Astrocyte (in vitro differentiated cells and primary cell): ENCODE results near the gene JOSD2. TPM values are rescaled to one million over a fixed set of nuclear protein-coding genes. Genes with fewer than 3 reads are reported as not detected.

Experiments
- DNase-seq: peaks from one replicate; pipeline ENCODE4 v3.0.0-alpha.2; 2010; ENCODE audit warnings: low read depth
- FAIRE-seq: peaks from 2 replicates; lab custom pipeline; 2011; peaks lifted over from hg19 to GRCh38; lab: Jason Lieb, UNC
- H2AFZ ChIP-seq: 2 replicates; pipeline ENCODE4 v1.6.0; 2012; ENCODE audit warnings: low read depth, low read length, inconsistent platforms
- H3K27ac ChIP-seq: 2 replicates; pipeline ENCODE4 v1.5.1; 2011; ENCODE audit warnings: low read depth, low read length, inconsistent platforms
- H3K27me3 ChIP-seq: 2 replicates; pipeline ENCODE4 v1.6.0; 2011; ENCODE audit warnings: low read length, inconsistent platforms; ENCODE audit not compliant: insufficient read depth
- H3K36me3 ChIP-seq: 2 replicates; pipeline ENCODE4 v1.5.1; 2011; ENCODE audit warnings: low read length, inconsistent platforms; ENCODE audit not compliant: insufficient read depth
- H3K4me1 ChIP-seq: 2 replicates; pipeline ENCODE4 v1.5.1; 2011; ENCODE audit warnings: low read length, inconsistent platforms; ENCODE audit not compliant: insufficient read depth
- H3K4me2 ChIP-seq: 2 replicates; pipeline ENCODE4 v1.6.0; 2012; ENCODE audit warnings: low read length, inconsistent platforms
- H3K4me3 ChIP-seq: 2 replicates; pipeline ENCODE4 v1.5.1; 2011; ENCODE audit warnings: low read depth, mild to moderate bottlenecking, low read length, inconsistent platforms; ENCODE audit not compliant: insufficient read depth
- H3K79me2 ChIP-seq: 2 replicates; pipeline ENCODE4 v1.6.0; 2012; ENCODE audit warnings: mild to moderate bottlenecking, low read length, inconsistent platforms; ENCODE audit not compliant: insufficient read depth
- H3K9ac ChIP-seq: 2 replicates; pipeline ENCODE4 v1.6.0; 2012; ENCODE audit warnings: mild to moderate bottlenecking, low read length, inconsistent platforms
- H3K9me3 ChIP-seq: 2 replicates; pipeline ENCODE4 v1.5.1; 2012; ENCODE audit warnings: low read depth, mild to moderate bottlenecking, low read length, inconsistent platforms; ENCODE audit not compliant: insufficient read depth
- H4K20me1 ChIP-seq: 2 replicates; pipeline ENCODE4 v1.6.0; 2012; ENCODE audit warnings: low read length, inconsistent platforms; ENCODE audit not compliant: insufficient read depth
- H3K27ac Mint-ChIP-seq: one replicate; pipeline ENCODE4 v1.8.0; 2021; ENCODE audit warnings: mild to moderate bottlenecking, mixed read lengths; ENCODE audit not compliant: unreplicated experiment
- H3K27me3 Mint-ChIP-seq: one replicate; pipeline ENCODE4 v1.8.0; 2021; ENCODE audit warnings: low read depth, mixed read lengths; ENCODE audit not compliant: unreplicated experiment
- H3K36me3 Mint-ChIP-seq: one replicate; pipeline ENCODE4 v1.8.0; 2021; ENCODE audit warnings: low read depth, mixed read lengths; ENCODE audit not compliant: unreplicated experiment
- H3K4me1 Mint-ChIP-seq: one replicate; pipeline ENCODE4 v1.8.0; 2021; ENCODE audit warnings: low read depth, mixed read lengths; ENCODE audit not compliant: unreplicated experiment
- H3K4me3 Mint-ChIP-seq: one replicate; pipeline ENCODE4 v1.8.0; 2021; ENCODE audit warnings: mild to moderate bottlenecking, moderate library complexity, mixed read lengths; ENCODE audit not compliant: unreplicated experiment
- H3K9me3 Mint-ChIP-seq: one replicate; pipeline ENCODE4 v1.8.0; 2021; ENCODE audit warnings: mild to moderate bottlenecking, mixed read lengths; ENCODE audit not compliant: unreplicated experiment
- EZH2 ChIP-seq: IDR thresholded peaks from 2 replicates; pipeline ENCODE4 v1.6.1; 2012; ENCODE audit warnings: mild to moderate bottlenecking, low read length, inconsistent platforms; ENCODE audit not compliant: insufficient read depth
- total RNA-seq: library from RNA; stranded (reverse); gene quantifications from 2 replicates; pipeline ENCODE4 v1.2.1, GENCODE V29; 2021
- TF ChIP-seq, protein P1 (sequence below): IDR thresholded peaks from 2 replicates; pipeline ENCODE4 v1.5.1; 2011; ENCODE audit warnings: low read depth, mild to moderate bottlenecking, inconsistent platforms, low read length, moderate library complexity; ENCODE audit not compliant: insufficient read depth

The JOSD2 gene
- total RNA-seq, 1 donor from 2014 or later = not detected

DNA sequence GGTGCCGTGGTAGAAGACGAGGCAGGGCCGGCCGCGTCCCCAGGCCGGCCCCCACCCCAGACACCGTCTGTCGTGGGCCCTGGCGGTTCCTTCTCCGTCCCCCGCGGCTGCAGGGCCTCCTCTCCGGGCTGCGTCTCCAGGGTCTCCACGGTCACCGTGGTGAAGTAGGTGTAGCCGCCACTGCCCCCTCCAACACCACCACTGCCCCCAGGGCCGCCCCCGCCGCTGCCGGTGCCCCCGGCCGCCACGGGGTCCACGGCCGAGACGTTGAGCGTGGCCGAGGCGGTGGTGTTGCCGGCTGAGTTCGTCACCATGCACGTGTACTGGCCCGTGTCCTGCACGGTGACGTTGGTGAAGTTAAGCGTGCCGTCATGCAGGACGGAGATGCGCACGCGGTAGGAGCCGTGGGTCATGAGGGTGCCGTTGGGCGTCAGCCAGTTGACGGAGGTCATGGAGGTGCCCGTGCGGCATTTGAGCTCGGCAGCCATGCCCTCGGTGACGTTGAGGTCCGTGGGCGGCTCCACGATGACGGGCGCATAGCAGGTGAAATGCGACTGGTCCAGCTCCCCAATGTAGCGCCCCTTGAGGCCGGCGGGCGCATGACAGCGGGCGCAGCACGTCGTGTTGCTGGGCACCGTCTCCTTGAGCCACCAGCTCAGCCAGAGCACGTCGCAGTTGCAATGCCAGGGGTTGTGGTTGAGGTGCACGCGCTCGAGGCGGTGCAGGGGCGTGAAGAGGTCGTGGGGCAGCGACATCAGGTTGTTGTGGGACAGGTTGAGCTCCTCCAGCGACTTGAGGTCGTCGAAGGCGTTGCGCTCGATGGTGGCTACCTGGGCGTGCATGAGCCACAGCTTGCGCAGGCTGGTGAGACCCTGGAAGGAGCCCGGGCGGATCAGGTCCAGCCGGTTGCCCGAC, 7.4 kb upstream of the JOSD2 start:
- no peak for TF ChIP-seq EZH2
- H3K27ac Mint-ChIP-seq = no peak overlapping the region
- peaks cover 12% of the 10 kb centered on the region for H3K9me3 Mint-ChIP-seq
- Histone ChIP-seq H3K27me3 (no peaks in the 10 kb centered on the region), H3K4me2 (no peak overlapping the region), H3K4me1 (no peaks in the 10 kb centered on the region), H3K27ac (no peak overlapping the region), H2AFZ (no peak overlapping the region), H3K4me3 (no peak overlapping the region), H3K9me3 (peaks cover 4% of the 10 kb centered on the region), H3K79me2 (no peaks in the 10 kb centered on the region), H3K9ac (no peak overlapping the region), H3K36me3 (no peaks in the 10 kb centered on the region), H4K20me1 (no peaks in the 10 kb centered on the region)
- FAIRE-seq (no peak), DNase-seq (no peak)
- H3K4me1 Mint-ChIP-seq = no peaks in the 10 kb centered on the region
- H3K4me3 Mint-ChIP-seq = no peak overlapping the region
- no peaks in the 10 kb centered on the region for H3K27me3 Mint-ChIP-seq
- H3K36me3 Mint-ChIP-seq = no peaks in the 10 kb centered on the region

DNA sequence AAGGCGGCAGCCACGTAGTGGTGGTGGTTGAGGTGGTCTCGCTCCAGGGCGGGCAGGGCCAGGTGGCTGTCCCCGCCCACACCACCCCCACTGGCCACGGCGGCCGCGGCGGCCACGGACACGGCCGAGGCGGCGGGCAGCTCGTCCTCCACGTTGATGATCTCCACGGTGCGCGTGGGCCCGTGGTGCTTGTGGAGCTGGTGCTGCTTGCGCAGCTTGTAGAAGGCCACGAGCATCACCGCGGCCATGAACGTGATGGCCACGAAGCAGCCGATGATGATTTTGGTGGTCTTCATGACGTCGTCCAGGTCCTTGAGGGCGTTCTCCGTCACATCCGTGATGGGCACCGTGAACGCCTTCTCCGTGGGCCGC, 6.7 kb upstream of the JOSD2 start:
- TF ChIP-seq, protein P1, sequence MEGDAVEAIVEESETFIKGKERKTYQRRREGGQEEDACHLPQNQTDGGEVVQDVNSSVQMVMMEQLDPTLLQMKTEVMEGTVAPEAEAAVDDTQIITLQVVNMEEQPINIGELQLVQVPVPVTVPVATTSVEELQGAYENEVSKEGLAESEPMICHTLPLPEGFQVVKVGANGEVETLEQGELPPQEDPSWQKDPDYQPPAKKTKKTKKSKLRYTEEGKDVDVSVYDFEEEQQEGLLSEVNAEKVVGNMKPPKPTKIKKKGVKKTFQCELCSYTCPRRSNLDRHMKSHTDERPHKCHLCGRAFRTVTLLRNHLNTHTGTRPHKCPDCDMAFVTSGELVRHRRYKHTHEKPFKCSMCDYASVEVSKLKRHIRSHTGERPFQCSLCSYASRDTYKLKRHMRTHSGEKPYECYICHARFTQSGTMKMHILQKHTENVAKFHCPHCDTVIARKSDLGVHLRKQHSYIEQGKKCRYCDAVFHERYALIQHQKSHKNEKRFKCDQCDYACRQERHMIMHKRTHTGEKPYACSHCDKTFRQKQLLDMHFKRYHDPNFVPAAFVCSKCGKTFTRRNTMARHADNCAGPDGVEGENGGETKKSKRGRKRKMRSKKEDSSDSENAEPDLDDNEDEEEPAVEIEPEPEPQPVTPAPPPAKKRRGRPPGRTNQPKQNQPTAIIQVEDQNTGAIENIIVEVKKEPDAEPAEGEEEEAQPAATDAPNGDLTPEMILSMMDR = no peak
- no peak for TF ChIP-seq EZH2
- Histone ChIP-seq H3K79me2 (no peaks in the 10 kb centered on the region), H4K20me1 (no peaks in the 10 kb centered on the region), H3K27ac (no peak overlapping the region), H3K4me2 (no peak overlapping the region), H2AFZ (no peak overlapping the region), H3K4me1 (no peaks in the 10 kb centered on the region), H3K9me3 (peaks cover 4% of the 10 kb centered on the region), H3K9ac (no peak overlapping the region), H3K4me3 (no peak overlapping the region), H3K27me3 (no peaks in the 10 kb centered on the region), H3K36me3 (no peaks in the 10 kb centered on the region)
- H3K27ac Mint-ChIP-seq = no peak overlapping the region
- FAIRE-seq (no peak), DNase-seq (no peak)
- H3K4me1 Mint-ChIP-seq = no peaks in the 10 kb centered on the region
- no peaks in the 10 kb centered on the region for H3K27me3 Mint-ChIP-seq
- no peaks in the 10 kb centered on the region for H3K36me3 Mint-ChIP-seq
- H3K4me3 Mint-ChIP-seq = no peak overlapping the region
- peaks cover 7% of the 10 kb centered on the region for H3K9me3 Mint-ChIP-seq

DNA sequence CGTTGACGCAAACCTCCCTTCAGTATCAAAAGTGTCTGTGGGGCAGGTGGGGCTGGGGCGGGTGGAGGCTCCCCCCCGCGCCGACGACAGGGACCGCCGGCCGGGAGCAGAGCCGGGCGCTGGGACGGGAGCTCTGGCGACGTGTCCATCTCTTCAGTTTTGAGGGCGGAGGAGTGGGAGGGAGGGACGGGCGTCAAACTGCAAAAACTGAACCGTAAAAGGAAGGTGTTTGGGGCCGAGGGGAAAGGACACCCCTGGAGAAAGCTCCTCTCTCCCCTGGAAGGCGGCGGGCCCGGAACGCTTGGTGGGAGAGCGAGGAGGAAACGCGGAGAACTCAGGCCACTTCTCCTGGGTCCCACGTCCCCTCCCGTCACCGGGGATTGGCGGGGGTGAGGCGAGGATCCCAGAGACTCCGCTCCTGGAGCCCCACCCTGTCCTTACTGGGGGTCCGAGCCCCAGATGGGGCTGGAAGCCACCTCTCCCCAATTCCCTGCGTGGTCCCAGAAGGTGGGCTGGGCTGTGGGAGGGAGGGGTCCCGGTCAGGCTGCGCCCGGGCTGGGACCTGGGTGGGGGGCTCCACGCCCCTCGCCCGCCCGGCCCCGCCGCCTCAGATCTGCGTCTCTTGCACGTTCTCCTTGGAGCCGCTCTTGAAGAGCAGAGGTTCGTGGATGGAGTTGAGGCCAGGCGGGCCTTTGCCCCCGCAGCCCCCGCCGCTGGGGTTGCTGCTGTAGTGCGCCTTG, 6.1 kb upstream of the JOSD2 start:
- no peak overlapping the region for H3K4me3 Mint-ChIP-seq
- no peaks in the 10 kb centered on the region for H3K79me2 ChIP-seq
- H2AFZ ChIP-seq = no peak overlapping the region
- H3K36me3 Mint-ChIP-seq = no peaks in the 10 kb centered on the region
- peaks cover 4% of the 10 kb centered on the region for H3K9me3 ChIP-seq
- no peak for TF ChIP-seq EZH2
- TF ChIP-seq, protein P1 = no peak
- no peak overlapping the region for H3K4me3 ChIP-seq
- no peaks in the 10 kb centered on the region for H3K27me3 ChIP-seq
- no peak overlapping the region for H3K27ac Mint-ChIP-seq
- peaks cover 6% of the 10 kb centered on the region for H3K9me3 Mint-ChIP-seq
- no peaks in the 10 kb centered on the region for H4K20me1 ChIP-seq
- no peak overlapping the region for H3K9ac ChIP-seq
- no peaks in the 10 kb centered on the region for H3K27me3 Mint-ChIP-seq
- no peaks in the 10 kb centered on the region for H3K4me1 Mint-ChIP-seq
- H3K27ac ChIP-seq = no peak overlapping the region
- H3K4me1 ChIP-seq = no peaks in the 10 kb centered on the region
- H3K36me3 ChIP-seq = no peaks in the 10 kb centered on the region
- H3K4me2 ChIP-seq = no peak overlapping the region
- FAIRE-seq (no peak), DNase-seq (no peak)
